ENCODE measurements around the gene ITGBL1.
A peak's percentile ranks its signal among the peaks of the same experiment; 100 is the strongest.

ITGBL1 gene

DNA sequence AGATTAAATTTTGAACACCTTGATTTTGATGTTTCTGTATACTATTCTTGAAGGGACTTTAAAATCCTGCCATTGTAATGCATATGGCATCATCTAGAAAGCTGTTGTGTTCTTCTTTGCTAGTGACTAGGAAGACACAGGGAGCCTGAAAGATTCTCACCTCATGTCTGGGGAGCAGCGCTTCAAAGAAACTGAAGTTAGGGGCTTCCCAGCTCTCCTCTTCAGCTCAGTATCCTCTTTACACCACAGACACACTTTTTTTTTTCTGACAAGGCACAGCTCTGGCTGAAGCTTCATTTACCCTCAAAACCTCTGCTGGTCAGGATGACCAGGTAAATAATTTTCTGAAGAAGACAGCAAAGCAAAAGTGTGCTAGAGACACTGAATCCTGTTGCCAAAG is 255.6 kb downstream of the ITGBL1 start:
- H3K27me3 ChIP-seq (replicated peaks; ENCODE audit: insufficient read depth, low read length), result no peaks in the 10 kb centered on the region
- no peaks in the 10 kb centered on the region for H3F3A ChIP-seq (ENCODE audit: insufficient read depth, low read length)
- no peak for TF ChIP-seq EZH2 (optimal IDR thresholded peaks at IDR 0.05; ENCODE audit: low read depth, low read length)
- no peak overlapping the region for H3K4me3 ChIP-seq (ENCODE audit: low read length)
- no peaks in the 10 kb centered on the region for H4K20me1 ChIP-seq (ENCODE audit: insufficient read depth, low read length)
- peaks cover 14% of the 10 kb centered on the region; the same call in 1 of the 2 replicates for H3K4me1 ChIP-seq (ENCODE audit: low read length)
- no peaks in the 10 kb centered on the region for H3K9me2 ChIP-seq (replicated peaks; ENCODE audit: insufficient read depth, low read length)
- no peak overlapping the region for H3K9ac ChIP-seq (ENCODE audit: low read length)
- no peaks in the 10 kb centered on the region for H3K79me2 ChIP-seq (ENCODE audit: low read length)
- H3K27ac ChIP-seq (ENCODE audit: low read length), result no peak overlapping the region
- H3K9me3 ChIP-seq (replicated peaks; ENCODE audit: insufficient read depth, low read length), result no peaks in the 10 kb centered on the region
- no peaks in the 10 kb centered on the region for H3K36me3 ChIP-seq (replicated peaks; ENCODE audit: insufficient read depth, low read length)
- no peak overlapping the region for H3K4me2 ChIP-seq (ENCODE audit: low read depth, low read length)
- no peak for DNase-seq
- H2AFZ ChIP-seq (ENCODE audit: low read length), result no peak overlapping the region

DNA sequence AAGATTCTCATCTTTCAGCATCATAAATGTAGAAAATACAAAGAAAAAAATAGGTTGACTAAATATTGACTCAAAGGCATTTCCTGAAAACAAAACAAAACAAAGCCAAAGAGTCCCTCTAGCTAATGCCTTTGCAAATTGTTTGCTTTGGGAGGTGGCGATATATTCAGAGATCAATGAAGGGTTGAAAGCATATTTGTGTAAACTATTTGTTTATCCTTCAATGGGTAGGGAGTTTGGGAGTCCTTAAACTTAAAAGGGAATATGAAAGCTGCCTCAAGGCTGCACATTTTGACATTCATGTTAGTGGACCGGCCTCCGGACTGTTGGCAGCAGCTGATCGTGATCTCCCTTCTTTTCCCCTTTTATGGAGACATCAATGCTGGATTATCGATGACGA is 257.5 kb downstream of the ITGBL1 start:
- no peaks in the 10 kb centered on the region for H3K9me2 ChIP-seq (replicated peaks; ENCODE audit: insufficient read depth, low read length)
- H3F3A ChIP-seq (ENCODE audit: insufficient read depth, low read length), result no peaks in the 10 kb centered on the region
- H4K20me1 ChIP-seq (ENCODE audit: insufficient read depth, low read length), result no peaks in the 10 kb centered on the region
- H3K79me2 ChIP-seq (ENCODE audit: low read length), result no peaks in the 10 kb centered on the region
- no peak overlapping the region for H3K4me2 ChIP-seq (ENCODE audit: low read depth, low read length)
- no peaks in the 10 kb centered on the region for H3K27me3 ChIP-seq (replicated peaks; ENCODE audit: insufficient read depth, low read length)
- H3K9ac ChIP-seq (ENCODE audit: low read length), result no peak overlapping the region
- DNase-seq, result no peak
- no peak for TF ChIP-seq EZH2 (optimal IDR thresholded peaks at IDR 0.05; ENCODE audit: low read depth, low read length)
- TF ChIP-seq, protein P1, sequence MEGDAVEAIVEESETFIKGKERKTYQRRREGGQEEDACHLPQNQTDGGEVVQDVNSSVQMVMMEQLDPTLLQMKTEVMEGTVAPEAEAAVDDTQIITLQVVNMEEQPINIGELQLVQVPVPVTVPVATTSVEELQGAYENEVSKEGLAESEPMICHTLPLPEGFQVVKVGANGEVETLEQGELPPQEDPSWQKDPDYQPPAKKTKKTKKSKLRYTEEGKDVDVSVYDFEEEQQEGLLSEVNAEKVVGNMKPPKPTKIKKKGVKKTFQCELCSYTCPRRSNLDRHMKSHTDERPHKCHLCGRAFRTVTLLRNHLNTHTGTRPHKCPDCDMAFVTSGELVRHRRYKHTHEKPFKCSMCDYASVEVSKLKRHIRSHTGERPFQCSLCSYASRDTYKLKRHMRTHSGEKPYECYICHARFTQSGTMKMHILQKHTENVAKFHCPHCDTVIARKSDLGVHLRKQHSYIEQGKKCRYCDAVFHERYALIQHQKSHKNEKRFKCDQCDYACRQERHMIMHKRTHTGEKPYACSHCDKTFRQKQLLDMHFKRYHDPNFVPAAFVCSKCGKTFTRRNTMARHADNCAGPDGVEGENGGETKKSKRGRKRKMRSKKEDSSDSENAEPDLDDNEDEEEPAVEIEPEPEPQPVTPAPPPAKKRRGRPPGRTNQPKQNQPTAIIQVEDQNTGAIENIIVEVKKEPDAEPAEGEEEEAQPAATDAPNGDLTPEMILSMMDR (IDR thresholded peaks at IDR 0.05; ENCODE audit: low read length), result no peak
- TF ChIP-seq EZH2phosphoT487 (IDR thresholded peaks at IDR 0.05; ENCODE audit: low read length), result no peak
- no peaks in the 10 kb centered on the region for H3K36me3 ChIP-seq (replicated peaks; ENCODE audit: insufficient read depth, low read length)
- H3K27ac ChIP-seq (ENCODE audit: low read length), result no peak overlapping the region
- H3K9me3 ChIP-seq (replicated peaks; ENCODE audit: insufficient read depth, low read length), result no peaks in the 10 kb centered on the region
- no peak overlapping the region for H2AFZ ChIP-seq (ENCODE audit: low read length)
- peaks cover 14% of the 10 kb centered on the region; the same call in 1 of the 2 replicates for H3K4me1 ChIP-seq (ENCODE audit: low read length)
- H3K4me3 ChIP-seq (ENCODE audit: low read length), result no peak overlapping the region

DNA sequence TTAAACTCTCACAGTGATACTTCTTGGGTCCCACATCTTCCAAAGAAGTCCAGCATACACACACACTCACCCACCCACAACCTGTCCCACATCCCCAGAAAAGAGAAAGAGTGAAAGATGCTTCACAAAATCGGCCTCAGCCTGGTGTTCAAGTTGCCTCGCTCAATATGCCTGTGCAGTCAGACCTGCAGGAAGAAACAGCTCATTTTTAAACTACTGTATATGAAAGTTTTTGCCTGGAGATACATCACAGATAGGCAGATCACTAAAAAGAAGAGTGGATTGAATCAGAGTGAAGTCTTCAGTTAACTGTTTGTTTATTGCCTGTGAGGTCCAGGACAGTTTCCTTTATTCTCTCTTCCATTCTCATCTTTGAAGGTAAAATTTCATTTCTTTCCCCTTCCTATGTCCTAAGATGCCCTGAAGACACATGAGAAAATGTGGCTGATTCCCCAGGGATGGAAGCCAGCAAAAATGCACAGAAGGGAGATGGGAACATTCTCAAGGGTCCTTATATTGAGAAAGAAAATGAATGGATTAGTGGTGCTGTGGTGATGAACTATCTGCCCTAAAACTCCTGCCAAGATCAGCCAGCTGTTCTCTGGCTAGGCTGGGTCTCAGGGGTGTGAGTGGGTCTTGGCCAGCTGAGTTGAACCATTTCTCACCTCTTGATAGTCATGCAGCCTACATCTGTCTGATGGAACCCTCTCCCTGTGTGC is 259.0 kb downstream of the ITGBL1 start:
- Histone ChIP-seq H3K9ac (ENCODE audit: low read length) (no peak overlapping the region), H3K4me1 (ENCODE audit: low read length) (peaks cover 14% of the 10 kb centered on the region; the same call in 1 of the 2 replicates), H2AFZ (ENCODE audit: low read length) (no peak overlapping the region), H3K27ac (ENCODE audit: low read length) (no peak overlapping the region), H3K27me3 (replicated peaks; ENCODE audit: insufficient read depth, low read length) (no peaks in the 10 kb centered on the region), H3K36me3 (replicated peaks; ENCODE audit: insufficient read depth, low read length) (no peaks in the 10 kb centered on the region), H3K9me3 (replicated peaks; ENCODE audit: insufficient read depth, low read length) (no peaks in the 10 kb centered on the region), H3K79me2 (ENCODE audit: low read length) (no peaks in the 10 kb centered on the region), H3F3A (ENCODE audit: insufficient read depth, low read length) (no peaks in the 10 kb centered on the region), H4K20me1 (ENCODE audit: insufficient read depth, low read length) (no peaks in the 10 kb centered on the region), H3K4me3 (ENCODE audit: low read length) (no peak overlapping the region), H3K4me2 (ENCODE audit: low read depth, low read length) (no peak overlapping the region), H3K9me2 (replicated peaks; ENCODE audit: insufficient read depth, low read length) (no peaks in the 10 kb centered on the region)
- TF ChIP-seq EZH2 (optimal IDR thresholded peaks at IDR 0.05; ENCODE audit: low read depth, low read length) (no peak), EZH2phosphoT487 (IDR thresholded peaks at IDR 0.05; ENCODE audit: low read length) (no peak)
- TF ChIP-seq, protein P1 (IDR thresholded peaks at IDR 0.05; ENCODE audit: low read length), result no peak
- DNase-seq, result no peak

DNA sequence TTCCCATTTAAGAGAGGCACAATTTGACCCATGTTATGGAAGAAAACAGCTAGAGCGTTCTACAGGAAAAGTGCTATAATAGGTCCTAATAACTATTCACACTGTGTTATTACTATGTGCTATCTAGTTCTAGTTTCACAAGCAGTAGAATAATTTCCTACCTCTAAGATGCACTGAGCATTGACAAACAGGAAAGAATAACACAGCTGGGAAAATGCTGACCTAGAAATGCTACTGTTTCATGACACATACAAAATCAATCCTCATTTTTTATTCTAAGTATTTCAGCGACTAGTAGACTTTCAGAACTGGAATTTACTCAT is 259.5 kb downstream of the ITGBL1 start:
- DNase-seq, result peak; percentile 56
- no peak overlapping the region for H3K9ac ChIP-seq (ENCODE audit: low read length)
- no peak overlapping the region for H2AFZ ChIP-seq (ENCODE audit: low read length)
- H3K9me2 ChIP-seq (replicated peaks; ENCODE audit: insufficient read depth, low read length), result no peaks in the 10 kb centered on the region
- no peaks in the 10 kb centered on the region for H3F3A ChIP-seq (ENCODE audit: insufficient read depth, low read length)
- no peaks in the 10 kb centered on the region for H3K36me3 ChIP-seq (replicated peaks; ENCODE audit: insufficient read depth, low read length)
- no peaks in the 10 kb centered on the region for H3K27me3 ChIP-seq (replicated peaks; ENCODE audit: insufficient read depth, low read length)
- no peak overlapping the region for H3K27ac ChIP-seq (ENCODE audit: low read length)
- H3K4me2 ChIP-seq (ENCODE audit: low read depth, low read length), result no peak overlapping the region
- H3K4me1 ChIP-seq (ENCODE audit: low read length), result peaks cover 14% of the 10 kb centered on the region; the same call in 1 of the 2 replicates
- H4K20me1 ChIP-seq (ENCODE audit: insufficient read depth, low read length), result no peaks in the 10 kb centered on the region
- no peaks in the 10 kb centered on the region for H3K9me3 ChIP-seq (replicated peaks; ENCODE audit: insufficient read depth, low read length)
- TF ChIP-seq EZH2 (optimal IDR thresholded peaks at IDR 0.05; ENCODE audit: low read depth, low read length) (no peak), EZH2phosphoT487 (IDR thresholded peaks at IDR 0.05; ENCODE audit: low read length) (no peak)
- TF ChIP-seq, protein P1 (IDR thresholded peaks at IDR 0.05; ENCODE audit: low read length), result no peak
- H3K79me2 ChIP-seq (ENCODE audit: low read length), result no peaks in the 10 kb centered on the region
- no peak overlapping the region for H3K4me3 ChIP-seq (ENCODE audit: low read length)

Data from MM.1S (cell line).